Hematopoietic multipotent progenitor cell treated with erythropoietin and hydrocortisone succinate and interleukin-3 and kit ligand, for 8 days (in vitro differentiated cells): Measurements from ENCODE around the gene AEBP2.
"Not testable (repeated sequence)": the region's sequence is repeated elsewhere in the genome, so short reads cannot be mapped to it uniquely, and the experiment has no call there.

Source experiments
- DNase-seq: peaks from one replicate; pipeline ENCODE4 v3.0.0-alpha.2; 2015

AEBP2 gene

DNA sequence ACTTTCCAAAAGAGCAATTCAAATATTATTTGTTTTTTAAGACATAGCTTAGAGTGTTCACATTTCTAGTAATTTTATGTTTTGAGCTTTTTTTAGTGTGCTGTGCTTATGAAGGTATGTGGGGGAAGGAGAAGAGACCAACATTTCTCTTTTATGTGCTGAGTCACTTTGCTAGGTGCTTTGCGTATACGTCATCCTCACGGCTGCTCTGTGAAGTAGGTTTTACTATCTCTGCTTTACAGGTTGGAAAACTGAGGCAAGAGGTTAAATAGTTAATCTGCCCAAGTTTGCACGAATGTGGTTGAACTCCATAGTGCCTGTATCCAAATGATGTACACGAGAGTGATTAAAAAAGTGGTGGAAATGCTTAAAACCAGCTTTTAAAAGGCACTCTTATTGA, 75.9 kb downstream of the AEBP2 start:
- no peak for DNase-seq

DNA sequence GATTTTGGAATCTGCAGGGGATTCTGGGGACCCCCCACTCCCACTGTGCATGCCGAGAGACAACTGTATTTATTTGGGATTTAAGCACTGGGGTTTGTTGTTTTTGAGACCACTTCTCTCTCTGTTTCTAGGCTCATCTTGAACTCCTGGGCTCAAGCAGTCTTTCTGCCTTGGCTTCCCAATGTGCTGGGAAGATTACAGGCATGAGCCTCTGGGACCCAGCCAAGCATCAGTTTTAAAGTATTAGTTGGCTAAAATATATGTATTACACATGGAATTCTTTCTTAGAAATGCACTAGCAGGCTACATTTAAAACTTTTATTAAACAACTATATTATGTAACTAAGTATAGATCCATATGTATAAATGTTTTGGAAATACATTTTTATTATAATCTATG, 78.3 kb downstream of the AEBP2 start:
- no peak for DNase-seq

DNA sequence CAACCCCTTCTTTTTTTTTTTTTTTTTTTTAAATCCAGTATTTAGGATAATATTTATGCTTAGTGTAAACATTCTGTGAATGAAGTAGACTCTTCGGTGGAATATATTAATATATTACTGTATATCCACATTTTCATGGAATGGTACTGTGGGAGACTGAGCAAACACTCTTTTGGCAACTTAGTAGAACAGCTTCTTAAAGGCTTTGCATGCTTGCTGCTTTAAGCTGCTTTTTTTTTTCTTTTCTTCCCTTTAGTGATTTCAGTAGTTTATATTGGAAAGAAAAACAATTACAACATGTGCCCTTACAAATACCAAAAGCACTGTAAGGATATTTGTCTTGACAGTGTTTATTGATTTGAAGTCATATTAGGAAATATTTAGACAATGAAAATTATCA, 78.9 kb downstream of the AEBP2 start:
- DNase-seq = no peak

DNA sequence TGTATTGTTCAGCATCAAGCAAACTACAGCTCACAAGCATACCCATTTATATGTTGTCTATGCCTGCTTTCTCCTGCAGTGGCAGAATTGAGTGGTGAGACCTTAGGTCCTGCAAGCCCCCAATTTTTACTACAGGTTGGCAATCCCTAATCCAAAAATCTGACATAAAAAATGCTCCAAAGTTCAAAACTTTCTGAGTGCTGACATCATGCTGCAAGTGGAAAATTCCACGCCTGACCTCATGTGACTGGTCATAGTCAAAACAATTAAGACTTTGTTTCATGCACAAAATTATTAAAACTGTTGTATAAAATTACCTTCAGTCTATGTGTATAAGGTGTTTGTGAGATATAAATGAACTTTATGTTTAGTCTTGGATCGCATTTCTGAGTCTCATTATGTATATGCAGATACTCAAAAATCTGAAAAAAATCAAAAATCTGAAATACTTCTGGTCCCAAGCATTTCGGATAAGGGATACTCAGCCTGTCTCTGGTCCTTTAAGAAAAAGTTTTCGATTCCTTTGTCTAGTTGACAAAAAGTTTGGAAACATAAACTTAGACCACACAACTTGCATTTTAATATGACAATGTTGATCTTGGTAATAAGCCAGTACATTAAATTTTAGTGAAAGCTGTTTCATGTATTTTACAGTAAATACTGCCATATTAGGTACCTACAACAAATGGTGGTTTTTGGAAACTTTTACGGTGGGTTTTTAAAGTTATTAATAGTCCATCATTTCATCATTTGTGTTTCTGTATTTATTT, 81.5 kb downstream of the AEBP2 start:
- no peak for DNase-seq

DNA sequence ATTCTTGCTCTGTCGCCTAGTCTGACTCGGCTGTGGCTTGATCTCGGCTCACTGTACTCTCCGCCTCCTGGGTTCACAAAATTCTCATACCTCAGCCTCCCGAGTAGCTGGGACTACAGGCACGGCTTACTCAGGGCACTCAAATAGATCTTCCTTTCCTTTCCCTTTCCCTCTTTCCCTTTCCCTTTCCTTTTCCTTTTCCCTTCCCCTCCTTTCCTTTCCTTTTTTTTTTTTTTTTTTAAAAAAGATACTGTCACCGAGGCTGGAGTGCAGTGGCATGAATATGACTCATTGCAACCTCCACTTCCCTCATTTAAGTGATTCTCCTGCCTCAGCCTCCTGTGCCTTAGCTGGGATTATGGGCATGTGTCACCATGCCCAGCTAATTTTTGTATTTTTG, 86.0 kb downstream of the AEBP2 start:
- DNase-seq = no peak

DNA sequence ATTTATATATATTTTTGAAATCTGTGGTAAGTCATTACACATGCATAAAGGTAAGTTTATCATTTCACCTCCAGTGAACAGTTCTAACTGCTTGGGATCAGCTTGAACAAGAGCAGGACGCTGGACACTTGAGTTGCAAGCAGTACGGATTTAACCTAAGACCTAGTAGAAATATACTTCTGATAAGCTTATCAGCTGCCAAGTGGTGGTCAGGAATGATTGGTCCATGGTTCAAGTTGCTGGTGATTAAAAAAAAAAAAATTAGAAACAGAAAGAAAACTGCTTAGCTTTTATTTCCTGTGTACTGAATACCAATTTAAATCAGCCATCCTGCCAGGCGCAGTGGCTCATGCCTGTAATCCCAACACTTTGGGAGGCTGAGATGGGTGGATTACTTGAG, 88.6 kb downstream of the AEBP2 start:
- no peak for DNase-seq

DNA sequence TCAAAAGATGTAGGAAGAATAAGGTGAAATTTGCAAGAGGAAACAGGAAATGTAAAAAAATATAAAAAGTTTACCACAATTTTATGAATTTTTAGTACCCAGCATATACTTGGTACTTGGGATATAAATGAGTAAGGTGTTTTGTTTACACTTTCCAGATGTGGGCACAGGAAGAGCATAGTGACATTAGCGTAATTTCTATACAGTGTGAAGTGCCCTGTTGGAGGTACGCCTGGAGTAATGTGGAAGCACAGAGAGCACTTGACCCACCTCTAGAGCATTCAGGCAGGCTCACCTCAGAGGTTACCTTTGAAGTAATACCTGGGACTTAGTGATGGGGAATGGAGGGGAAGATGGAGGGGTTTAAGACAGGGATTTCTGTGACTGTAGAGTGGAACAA, 89.5 kb downstream of the AEBP2 start:
- DNase-seq = no peak

DNA sequence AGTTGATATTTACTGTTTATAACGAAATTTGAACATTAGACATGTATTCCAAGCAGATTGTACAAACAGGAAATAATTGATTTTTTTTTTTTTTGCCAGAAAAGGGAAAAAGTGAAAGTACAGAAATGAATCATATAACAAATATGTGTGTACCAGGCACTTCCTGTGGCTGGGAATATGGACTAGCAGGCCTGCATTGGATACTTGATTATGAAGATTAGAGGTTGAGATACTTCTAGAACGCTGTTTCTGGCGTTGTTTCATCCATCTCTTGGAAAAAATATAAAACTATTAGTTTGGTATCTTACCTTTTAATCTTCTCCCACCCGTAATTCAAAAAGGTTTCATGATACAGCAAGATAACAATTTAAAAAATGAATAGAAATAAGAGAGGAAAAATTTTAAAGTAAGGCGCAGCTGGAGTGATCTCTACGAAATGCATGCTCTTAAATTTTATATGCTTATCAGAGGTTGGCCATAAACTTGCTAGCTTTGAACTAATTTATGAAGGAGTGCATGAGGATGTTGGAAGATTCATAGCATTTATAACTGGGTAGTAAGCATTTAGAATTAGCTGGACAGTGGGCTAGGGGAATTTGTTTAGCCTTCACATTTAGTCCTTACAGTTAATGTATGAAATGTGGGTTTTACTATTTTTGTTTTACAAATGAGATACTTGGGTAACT, 90.8 kb downstream of the AEBP2 start:
- DNase-seq = no peak

DNA sequence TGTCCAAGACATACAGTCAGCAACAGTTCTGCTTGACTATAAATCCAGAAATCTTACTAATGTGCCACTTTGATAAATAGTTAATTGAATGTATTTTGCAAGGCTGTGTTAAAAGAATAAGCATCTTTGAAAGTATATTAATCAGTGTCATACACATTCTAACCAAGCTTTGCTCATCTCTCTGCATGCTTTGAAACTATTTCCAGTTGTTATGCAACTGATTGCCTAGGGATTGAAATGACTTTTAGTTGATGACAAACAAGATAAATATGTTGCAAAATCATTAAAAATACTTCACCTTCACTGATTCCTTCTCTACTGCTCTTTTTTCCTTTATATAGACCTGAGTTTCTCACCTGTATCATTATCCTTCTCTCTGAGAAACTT, 91.3 kb downstream of the AEBP2 start:
- no peak for DNase-seq

DNA sequence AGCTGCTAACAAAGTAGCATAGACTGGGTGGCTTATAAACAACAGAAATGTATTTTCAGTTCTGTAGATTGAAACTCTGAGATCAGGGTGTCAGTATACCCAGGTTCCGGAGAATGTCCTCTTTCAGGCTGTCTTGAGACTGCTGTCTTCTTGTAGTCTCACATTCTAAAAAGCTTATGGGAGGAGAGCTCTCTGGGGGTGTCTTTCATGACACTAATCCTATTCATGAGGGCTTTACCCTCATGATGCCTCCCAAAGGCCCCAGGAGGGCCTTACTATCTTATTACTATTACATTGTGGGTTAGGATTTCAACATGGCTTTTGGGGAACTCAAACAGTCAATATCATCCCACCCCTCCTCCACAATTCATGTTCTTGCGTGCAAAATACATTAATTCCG, 94.3 kb downstream of the AEBP2 start:
- no peak for DNase-seq

DNA sequence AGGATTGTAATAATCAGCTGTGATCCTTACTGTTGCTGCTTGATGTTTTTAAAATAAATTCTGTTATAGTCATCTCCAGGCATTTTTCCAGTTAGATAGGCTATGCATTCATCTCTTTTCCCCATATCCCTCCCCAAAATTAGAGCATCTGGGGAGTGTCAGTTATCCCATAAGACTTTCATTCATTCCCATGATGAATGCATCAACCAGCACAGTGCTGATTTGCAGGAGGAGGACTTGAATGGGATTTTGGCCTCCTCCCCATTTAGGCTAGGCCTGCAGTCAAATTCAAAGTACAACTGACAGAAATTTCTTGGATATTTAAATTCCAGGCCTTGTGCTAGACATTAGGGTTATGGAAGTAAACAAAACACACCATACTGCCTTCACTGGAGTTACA, 99.8 kb downstream of the AEBP2 start:
- no peak for DNase-seq

DNA sequence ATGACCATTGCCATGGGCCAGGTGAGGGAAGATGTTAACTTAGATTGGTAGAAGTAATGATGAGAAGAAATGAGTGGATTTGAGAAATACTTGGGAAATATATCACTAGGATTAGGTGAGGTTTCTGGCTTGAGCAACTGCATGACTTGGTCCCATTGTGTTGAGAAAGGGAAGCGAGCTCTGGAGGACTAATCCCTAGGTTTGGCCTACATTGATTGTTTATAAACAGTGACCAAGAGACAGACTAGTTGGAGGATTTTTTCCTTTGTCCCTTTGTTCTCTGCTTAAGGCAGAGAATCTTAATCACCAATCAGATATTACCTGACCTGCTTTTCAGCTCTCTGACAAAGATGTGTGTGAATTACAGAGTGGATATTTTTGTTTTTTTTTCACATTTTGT, 100.5 kb downstream of the AEBP2 start:
- no peak for DNase-seq

DNA sequence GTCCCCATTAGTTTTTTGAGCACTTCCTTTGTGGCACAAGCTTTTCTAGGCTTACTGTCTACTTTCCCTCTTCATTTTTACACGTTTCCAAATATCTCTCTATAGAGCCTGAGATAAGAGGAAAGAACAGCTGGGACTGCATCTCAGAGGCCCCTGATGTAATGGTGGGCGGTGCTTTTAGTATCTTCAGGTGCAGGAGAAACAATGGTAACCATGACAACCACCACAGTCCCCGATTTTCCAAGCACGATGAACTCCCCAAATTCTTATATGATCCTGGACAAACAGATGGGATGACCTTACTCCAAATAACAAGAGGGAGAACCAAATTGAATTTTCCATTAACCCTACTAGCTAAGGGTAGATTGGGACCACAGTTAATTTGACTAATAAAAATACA, 103.3 kb downstream of the AEBP2 start:
- no peak for DNase-seq

DNA sequence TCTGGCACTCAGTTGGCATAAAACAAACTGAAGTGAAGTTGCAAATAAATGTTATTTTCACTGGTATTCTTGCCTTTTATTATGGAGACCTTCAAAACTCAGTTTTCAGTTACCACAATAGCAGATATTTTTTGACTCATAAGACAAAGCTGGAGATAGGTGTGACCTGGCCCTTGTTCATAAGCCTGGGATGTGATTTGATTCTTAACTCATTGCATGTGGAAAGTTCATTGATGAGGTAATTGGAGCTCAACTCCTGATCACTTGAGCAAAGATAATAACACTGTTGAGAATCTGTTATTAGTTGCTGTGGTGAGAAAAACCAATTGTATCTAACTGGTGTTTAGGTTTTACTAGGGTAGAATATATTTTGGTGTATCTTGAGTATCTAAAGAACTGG, 105.1 kb downstream of the AEBP2 start:
- no peak for DNase-seq

DNA sequence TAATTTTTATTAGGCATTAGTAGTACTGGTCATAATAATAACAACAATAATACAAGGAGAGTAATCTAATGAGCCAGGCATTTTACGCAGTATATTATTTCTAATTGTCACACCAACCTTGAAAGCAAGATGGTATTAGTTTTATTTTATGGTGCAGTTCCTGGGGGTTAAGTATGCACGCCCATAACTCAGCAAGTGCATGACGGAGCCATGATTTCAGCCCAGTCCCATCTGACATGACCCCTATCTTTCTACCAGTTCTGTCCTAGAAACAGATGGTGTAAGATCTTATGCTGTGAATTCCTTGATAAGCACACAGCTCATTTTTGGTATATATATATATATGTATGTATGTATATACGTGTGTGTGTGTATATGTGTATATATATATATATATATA, 106.0 kb downstream of the AEBP2 start:
- DNase-seq = no peak

DNA sequence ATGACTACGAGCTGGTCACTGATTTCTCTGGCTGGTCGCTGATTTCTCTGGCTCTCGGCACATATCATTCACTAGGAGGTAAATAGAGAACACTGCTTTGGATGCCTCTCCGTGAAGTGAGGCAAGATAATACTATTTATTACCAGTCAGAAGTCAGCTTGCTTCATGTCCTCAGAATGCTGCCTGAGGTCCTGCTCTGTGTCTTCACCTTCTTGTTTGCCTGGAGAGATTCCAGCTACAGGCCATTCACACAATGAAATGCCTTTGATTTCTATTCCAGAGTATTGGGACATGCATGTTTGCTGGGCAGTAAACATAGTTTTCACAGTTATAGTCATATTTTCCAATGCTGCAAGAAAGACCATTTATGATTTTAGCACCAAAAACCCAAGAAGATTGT, 106.7 kb downstream of the AEBP2 start:
- no peak for DNase-seq

DNA sequence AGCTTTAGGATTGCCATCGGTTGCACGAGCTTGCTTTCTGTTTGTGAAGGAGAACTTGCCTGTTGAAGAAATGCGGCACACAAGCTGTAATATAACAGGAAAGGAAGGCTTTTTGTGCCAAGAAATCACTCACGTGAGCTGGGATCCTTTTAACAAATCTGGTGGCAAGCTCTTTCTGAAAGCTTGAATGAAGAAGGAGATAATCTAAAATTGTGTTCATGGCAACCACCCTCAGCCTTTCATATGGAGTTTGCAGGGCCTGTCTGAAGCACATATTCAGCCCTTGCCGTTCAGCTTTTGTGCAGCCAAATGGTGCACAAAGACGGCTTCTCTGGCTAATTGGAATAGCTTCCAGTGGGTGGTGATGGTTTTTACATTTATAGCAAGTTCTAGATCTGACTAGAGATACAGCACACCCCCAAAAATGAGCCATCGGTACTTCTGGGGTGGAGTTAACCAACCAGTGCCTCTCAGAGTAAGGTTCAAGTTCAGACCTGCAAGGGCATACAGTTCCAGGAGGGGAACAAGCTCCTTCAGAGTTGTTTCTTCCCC, 107.4 kb downstream of the AEBP2 start:
- DNase-seq = no peak

DNA sequence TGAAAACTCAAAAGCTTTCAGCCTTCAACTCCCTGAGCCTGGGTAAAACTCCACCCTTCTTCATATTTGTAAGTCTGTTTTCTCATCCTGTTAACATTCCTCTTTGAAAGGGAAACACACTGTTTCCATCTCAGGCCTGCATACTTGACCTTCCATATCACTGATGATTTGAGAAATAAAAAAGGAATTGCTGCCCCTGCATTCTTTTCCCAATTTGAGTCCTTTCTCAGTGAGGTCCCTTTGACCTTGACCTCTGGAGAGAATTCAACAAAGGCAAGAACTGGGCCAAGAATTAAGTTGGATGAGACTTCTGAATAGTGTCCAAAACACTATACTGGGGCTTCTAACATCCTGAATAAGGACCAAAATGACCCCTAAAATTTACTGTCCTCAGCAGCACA, 108.0 kb downstream of the AEBP2 start:
- no peak for DNase-seq

DNA sequence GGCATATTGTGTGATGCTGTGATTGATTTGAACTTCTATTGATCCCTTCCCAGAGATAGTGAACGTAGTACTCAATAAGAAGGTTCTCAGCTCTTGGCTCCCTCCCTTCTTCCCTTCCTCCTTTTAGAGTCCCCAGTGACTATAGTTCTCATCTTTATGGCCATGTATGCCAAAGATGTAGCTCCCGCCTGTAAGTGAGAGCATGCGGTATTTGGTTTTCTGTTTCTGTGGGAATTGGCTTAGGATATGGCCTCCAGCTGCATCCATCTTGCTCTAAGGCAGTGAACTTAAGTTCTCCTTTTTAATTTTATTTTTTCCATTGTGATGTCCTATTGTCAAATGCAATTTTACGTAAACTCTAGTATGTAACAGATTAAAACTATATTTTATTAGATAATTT, 109.5 kb downstream of the AEBP2 start:
- DNase-seq = no peak

DNA sequence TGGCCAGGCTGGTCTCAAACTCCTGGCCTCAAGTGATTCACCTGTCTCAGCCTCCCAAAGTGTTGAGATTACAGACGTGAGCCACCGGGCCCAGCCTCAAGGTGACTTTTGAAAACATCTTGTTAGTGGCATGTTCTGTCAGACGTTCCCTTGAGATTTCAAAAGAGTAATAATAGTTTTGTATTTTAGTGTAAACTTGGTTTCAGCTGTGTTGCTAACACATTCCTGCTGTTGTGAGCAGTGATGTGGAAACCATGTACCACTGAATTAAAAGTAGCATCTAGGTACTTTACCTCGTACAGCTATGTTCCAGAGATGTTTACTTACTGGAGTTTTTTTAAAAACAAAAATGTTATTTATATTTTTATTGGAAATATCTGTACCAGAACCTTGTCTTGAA, 111.3 kb downstream of the AEBP2 start:
- DNase-seq = no peak

DNA sequence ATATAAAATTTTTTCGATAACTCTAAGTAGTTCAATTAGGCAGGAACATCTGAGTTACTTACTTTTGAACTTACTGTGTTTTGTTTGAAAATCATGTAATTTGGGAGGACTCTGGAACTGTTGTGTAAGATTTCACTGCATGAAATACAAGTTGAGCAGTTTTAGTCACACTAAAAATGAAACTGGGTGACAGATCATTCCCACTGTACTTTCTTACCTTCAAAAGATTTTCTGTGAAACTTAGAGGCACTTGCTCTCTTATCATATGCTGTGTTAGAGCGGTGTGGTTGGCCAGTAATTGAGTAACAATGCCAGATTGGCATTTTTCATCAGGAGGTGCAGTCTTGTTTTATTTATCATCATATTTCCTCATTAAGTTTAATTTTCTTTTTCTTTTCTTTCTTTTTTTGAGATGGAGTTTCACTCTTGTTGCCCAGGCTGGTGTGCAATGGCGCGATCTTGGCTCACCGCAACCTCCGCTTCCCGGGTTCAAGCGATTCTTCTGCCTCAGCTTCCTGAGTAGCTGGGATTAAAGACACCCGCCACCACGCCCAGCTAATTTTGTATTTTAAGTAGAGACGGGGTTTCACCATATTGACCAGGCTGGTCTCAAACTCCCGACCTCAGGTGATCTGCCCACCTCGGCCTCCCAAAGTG, 113.3 kb downstream of the AEBP2 start:
- not testable (repeated sequence) for DNase-seq

DNA sequence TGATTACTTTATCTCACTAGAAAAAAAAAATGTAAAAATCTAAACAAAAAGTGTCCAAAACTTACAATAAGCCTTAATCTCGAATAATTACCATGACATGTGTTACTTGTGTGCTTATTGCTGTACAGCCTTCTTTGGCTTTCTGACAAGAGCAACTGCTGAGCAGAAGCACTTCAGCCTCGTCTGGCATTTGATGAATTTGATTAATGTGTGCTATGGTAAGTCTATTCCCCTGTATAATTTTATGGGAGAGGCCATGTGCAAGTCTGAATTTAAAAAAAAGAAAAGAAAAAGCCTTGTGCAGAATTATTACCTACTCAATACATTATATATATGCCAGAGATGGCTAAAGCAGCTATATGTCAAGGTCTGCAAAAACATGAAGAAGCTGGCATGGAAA, 113.9 kb downstream of the AEBP2 start:
- no peak for DNase-seq

DNA sequence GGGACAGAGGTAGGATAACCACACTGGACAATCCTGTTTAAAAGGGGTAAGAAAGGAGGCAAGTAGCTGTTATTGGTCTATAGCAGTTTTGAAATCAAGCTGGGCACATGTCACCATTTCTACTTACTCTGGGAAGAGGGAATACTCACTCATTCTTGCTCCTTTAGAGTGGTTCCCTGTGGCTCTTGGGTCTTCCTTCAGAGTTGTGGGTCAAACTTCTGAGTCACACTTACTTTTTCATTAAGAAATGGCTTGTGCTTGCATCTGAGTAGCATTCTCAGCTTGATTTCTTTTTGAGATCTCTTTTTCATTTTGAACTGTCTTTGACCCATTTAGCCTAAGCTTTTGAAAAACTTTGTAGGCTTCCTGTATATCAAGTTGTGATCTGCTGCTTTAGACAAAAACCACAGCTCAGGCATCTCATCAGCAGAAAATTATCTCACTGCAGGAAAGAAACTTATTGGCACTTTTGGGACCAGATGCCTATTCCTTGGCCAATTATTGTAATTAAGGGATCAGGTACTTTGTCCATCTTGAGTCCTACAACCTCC, 122.2 kb downstream of the AEBP2 start:
- no peak for DNase-seq
